ENCODE measurements around the gene TMEM236. TPM values are rescaled to one million over a fixed set of nuclear protein-coding genes. Genes with fewer than 3 reads are reported as not detected.

Gene TMEM236
- total RNA-seq, 4 donors from 2014 or later, result 0.16 to 1.6 (median 0.63) TPM

GRCh38 chr10:17779784-17780183, 27.8 kb downstream of the TMEM236 start:
- no peak overlapping the region for H3K27ac ChIP-seq
- H3K4me1 ChIP-seq, result peaks cover 0 to 12% (median 0%) of the 10 kb centered on the region in 3 donors
- no peaks in the 10 kb centered on the region for H3K27me3 ChIP-seq
- H3K9me3 ChIP-seq, result no peaks in the 10 kb centered on the region
- TF ChIP-seq POLR2A (IDR thresholded peaks at IDR 0.05), result no peak
- no peak for TF ChIP-seq CTCF (IDR thresholded peaks at IDR 0.05)
- TF ChIP-seq EP300 (IDR thresholded peaks at IDR 0.05), result no peak
- no peak for TF ChIP-seq POLR2AphosphoS5 (IDR thresholded peaks at IDR 0.05)
- H3K36me3 ChIP-seq, result no peaks in the 10 kb centered on the region
- WGBS, 2 donors (ENCODE audit: low coverage in 1 of 2), result 16 to 24% methylated on average over 2 to 4 of the region's 4 CpGs
- no peak for ATAC-seq
- H3K4me3 ChIP-seq, result no peak overlapping the region

GRCh38 chr10:17780727-17781126, 28.7 kb downstream of the TMEM236 start:
- Histone ChIP-seq H3K27ac (no peak overlapping the region), H3K4me3 (no peak overlapping the region), H3K4me1 (peaks cover 0 to 12% (median 0%) of the 10 kb centered on the region in 3 donors), H3K9me3 (no peaks in the 10 kb centered on the region), H3K27me3 (no peaks in the 10 kb centered on the region), H3K36me3 (no peaks in the 10 kb centered on the region)
- 76 to 95% methylated on average over 3 to 4 of the region's 4 CpGs for WGBS, 2 donors (ENCODE audit: low coverage in 1 of 2)
- TF ChIP-seq EP300 (IDR thresholded peaks at IDR 0.05) (no peak), CTCF (IDR thresholded peaks at IDR 0.05) (no peak), POLR2A (IDR thresholded peaks at IDR 0.05) (no peak), POLR2AphosphoS5 (IDR thresholded peaks at IDR 0.05) (no peak)
- ATAC-seq, result no peak

GRCh38 chr10:17781856-17782255, 29.9 kb downstream of the TMEM236 start:
- H3K27ac ChIP-seq, result no peak overlapping the region
- peaks cover 0 to 12% (median 0%) of the 10 kb centered on the region in 3 donors for H3K4me1 ChIP-seq
- no peaks in the 10 kb centered on the region for H3K36me3 ChIP-seq
- H3K9me3 ChIP-seq, result no peaks in the 10 kb centered on the region
- no peaks in the 10 kb centered on the region for H3K27me3 ChIP-seq
- ATAC-seq, result no peak
- H3K4me3 ChIP-seq, result no peak overlapping the region
- WGBS, 2 donors (ENCODE audit: low coverage in 1 of 2), result 45 to 94% methylated on average over 2 of the region's 2 CpGs
- no peak for TF ChIP-seq POLR2AphosphoS5 (IDR thresholded peaks at IDR 0.05)
- no peak for TF ChIP-seq POLR2A (IDR thresholded peaks at IDR 0.05)
- no peak for TF ChIP-seq EP300 (IDR thresholded peaks at IDR 0.05)
- no peak for TF ChIP-seq CTCF (IDR thresholded peaks at IDR 0.05)

GRCh38 chr10:17782921-17783665, 31.1 kb downstream of the TMEM236 start:
- WGBS, 2 donors (ENCODE audit: low coverage in 1 of 2), result 71 to 74% methylated on average over 9 to 15 of the region's 16 CpGs
- Histone ChIP-seq H3K27me3 (no peaks in the 10 kb centered on the region), H3K4me1 (peaks cover 0 to 12% (median 0%) of the 10 kb centered on the region in 3 donors), H3K27ac (no peak overlapping the region), H3K4me3 (no peak overlapping the region), H3K9me3 (no peaks in the 10 kb centered on the region), H3K36me3 (no peaks in the 10 kb centered on the region)
- ATAC-seq, result peak; percentile 40
- no peak for TF ChIP-seq POLR2A (IDR thresholded peaks at IDR 0.05)
- no peak for TF ChIP-seq POLR2AphosphoS5 (IDR thresholded peaks at IDR 0.05)
- no peak for TF ChIP-seq EP300 (IDR thresholded peaks at IDR 0.05)
- TF ChIP-seq CTCF (IDR thresholded peaks at IDR 0.05), result no peak

GRCh38 chr10:17783751-17784150, 31.8 kb downstream of the TMEM236 start:
- H3K27me3 ChIP-seq, result no peaks in the 10 kb centered on the region
- no peaks in the 10 kb centered on the region for H3K9me3 ChIP-seq
- WGBS, 2 donors (ENCODE audit: low coverage in 1 of 2), result 67 to 68% methylated on average over 1 of the region's 1 CpG
- H3K4me3 ChIP-seq, result no peak overlapping the region
- peaks cover 0 to 12% (median 0%) of the 10 kb centered on the region in 3 donors for H3K4me1 ChIP-seq
- no peak for ATAC-seq
- TF ChIP-seq EP300 (IDR thresholded peaks at IDR 0.05) (no peak), CTCF (IDR thresholded peaks at IDR 0.05) (no peak), POLR2A (IDR thresholded peaks at IDR 0.05) (no peak), POLR2AphosphoS5 (IDR thresholded peaks at IDR 0.05) (no peak)
- H3K36me3 ChIP-seq, result no peaks in the 10 kb centered on the region
- no peak overlapping the region for H3K27ac ChIP-seq

Data from gastroesophageal sphincter (tissue), 4 donors.